ENCODE measurements around the gene CTSH.
"Not testable (repeated sequence)": the region's sequence is repeated elsewhere in the genome, so short reads cannot be mapped to it uniquely, and the experiment has no call there.

Gene CTSH

DNA sequence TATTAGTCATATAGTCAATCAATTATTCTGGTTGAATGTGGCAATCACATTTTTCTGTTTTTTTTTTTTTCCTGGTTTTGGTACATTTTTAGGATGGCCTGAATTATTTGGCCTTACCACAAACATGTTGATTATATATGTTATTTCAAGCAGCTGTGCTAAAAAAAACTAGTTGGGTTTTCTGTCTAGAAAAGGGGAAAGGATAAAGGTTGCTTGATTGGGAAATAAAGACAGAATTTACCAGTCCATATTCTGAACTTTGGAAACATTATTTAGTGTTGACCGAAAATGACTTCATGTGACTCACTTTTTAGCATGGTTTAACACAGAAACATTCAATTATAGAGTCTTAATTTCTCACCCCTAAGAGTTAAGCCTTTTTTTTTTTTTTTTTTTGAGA, 64.0 kb downstream of the CTSH start:
- DNase-seq (ENCODE audit: low read depth, low spot score): no peak

DNA sequence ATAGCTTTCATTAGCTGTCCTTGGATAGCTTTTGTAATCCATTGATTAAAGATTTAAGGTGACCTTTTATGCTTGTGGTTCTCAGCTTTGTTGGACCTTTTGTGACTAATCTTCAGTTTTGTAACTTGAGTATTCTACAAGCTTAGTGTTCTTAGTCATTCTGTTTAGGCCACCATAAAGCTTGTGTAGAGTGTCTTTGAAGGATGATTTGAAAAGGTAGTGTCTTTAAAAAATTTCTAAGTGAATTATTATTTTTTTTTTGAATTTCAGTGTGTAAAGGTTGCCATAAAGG, 64.7 kb downstream of the CTSH start:
- DNase-seq (ENCODE audit: low read depth, low spot score): no peak

DNA sequence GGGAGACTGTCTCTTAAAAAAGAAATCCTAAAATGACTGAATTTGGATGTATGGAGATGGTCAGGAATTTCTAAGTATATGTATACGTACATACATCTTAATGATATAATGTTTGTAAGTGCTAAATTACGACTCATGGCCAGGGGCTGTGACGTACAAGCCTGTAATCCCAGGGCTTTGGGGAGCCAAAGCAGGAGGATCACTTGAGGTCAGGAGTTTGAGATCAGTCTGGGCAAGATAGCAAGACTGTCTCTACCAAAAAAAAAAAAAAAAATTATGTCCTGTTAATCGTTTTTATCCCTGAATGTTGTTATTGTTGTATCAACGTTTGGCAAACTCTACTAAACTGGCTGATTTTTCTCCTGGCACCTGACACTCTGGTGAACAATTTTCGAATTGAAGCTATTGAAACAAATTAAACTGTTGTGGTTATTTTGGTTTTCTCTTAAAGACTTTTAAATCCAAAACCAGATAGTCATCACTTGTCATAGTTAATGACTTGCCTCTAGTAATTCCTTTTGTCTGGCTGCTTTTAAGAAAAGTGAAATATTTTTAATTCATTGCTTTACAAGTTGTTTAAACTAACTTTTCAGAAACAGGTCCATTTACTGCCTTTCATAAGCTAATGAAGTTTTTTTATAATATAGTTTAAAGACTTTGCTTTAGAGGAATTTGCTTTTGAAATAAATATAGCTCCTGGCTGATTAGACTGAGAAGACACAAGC, 65.2 kb downstream of the CTSH start:
- no peak for DNase-seq (ENCODE audit: low read depth, low spot score)

DNA sequence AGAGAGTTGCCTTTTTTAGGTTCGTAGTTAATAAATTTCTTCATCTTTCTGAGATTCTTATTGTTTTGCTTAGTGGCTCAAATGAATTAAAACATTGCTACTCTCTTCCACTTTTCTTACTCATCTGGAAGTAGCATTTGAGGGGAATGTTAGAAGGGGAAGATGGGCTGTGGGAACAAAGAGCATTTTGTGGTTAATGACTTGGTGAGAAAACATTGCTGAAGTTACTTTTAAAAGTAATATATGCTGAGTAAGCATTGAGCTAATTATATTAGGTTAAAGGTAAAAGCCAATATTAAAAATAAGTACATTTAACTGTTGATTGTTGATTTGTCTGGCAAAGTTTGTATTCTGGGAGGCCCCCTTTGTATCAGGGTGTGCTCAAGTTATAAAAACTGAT, 66.5 kb downstream of the CTSH start:
- DNase-seq (ENCODE audit: low read depth, low spot score): no peak

DNA sequence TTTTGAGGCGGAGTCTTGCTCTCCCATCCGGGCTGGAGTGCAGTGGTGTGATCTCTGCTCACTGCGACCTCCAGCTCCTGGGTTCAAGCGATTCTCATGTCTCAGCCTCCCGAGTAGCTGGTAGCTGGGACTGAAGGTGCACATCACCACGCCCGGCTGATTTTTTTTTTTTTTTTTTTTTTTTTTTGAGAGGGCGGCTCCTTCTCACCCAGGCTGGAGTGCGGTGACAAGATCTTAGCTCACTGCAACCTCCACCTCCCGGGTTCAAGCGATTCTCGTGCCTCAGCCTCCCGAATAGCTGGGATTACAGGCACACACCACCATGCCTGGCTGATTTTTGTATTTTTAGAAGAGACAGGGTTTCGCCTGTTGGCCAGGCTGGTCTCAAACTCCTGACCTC, 67.9 kb downstream of the CTSH start:
- not testable (repeated sequence) for DNase-seq (ENCODE audit: low read depth, low spot score)

DNA sequence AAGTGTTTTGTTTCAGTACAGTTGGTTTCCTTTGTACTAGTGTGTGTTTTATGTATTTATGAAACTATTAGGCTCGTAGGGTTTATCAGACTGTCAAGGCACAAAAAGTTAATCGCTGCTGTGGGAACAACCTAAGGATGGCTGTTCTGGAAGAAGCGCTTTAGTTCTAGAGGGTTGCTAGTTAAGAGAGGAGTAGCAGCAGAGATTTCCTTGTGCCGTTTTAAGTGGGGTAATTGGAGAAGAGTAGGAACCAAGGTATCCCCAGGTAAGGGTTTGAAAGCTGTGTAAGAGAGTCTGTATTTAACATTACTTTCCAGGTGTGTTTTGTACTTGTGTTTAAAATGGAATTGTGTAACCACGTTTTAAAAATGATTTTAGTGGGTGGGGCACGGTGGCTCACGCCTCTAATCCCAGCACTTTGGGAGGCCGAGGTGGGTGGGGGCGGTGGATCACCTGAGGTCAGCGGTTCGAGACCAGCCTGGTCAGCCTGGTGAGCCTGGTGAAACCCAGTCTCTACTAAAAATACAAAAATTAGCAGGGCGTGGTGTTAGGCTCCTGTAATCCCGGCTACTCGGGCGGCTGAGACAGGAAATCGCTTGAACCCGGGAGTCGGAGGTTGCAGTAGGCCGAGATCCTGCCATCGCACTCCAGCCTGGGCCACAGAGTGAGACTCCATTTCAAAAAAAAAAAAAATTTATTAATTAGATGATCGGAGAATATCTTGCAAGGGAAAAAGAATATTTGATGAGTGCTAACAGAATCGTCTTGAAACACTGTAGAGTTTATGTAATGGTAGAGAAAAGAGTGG, 69.5 kb downstream of the CTSH start:
- DNase-seq (ENCODE audit: low read depth, low spot score): no peak

DNA sequence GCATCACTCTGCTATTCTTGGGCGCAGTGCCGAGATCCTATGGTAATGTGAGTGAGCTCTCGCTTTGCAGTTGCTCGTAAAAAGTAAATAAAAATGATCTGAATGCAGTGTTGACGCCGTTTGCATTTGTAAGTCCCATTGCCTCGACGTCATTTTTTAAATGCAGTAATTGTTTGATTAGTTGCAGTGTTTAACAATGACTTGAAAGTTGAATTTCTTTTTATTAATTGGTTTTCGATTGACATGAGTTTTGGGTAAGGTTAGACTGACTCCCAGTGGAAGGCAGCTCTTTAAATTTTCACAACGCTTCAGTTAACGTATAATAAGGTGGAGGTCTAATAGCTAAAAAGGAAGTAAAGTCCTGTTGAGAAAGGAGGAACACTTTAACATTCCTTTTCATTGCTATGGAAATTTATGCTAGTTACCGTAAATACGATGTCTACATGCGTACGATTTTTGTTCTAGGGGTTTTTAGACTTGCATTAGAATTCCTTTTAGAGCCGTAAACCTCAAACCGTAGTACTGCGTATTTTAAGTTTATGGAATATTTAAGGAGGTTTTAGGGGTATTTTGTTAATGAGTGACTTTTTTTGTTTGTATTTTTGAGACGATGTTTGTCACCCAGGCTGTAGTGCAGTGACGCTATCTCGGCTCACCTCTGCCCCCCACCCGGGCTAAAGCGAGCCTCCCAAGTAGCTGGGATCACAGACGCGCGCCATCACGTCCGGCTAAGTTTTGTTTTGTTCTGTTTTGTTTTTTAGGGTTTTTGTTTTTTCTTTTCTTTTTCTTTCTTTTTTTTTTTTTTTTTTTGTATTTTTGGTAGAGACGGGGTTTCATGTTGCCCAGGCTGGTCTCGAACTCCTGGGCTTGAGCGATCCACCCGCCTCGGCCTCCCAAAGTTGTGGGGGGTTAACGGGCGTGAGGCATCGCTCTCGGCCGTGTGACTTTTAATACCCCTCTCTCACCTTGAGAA, 70.8 kb downstream of the CTSH start:
- DNase-seq (ENCODE audit: low read depth, low spot score): no peak

DNA sequence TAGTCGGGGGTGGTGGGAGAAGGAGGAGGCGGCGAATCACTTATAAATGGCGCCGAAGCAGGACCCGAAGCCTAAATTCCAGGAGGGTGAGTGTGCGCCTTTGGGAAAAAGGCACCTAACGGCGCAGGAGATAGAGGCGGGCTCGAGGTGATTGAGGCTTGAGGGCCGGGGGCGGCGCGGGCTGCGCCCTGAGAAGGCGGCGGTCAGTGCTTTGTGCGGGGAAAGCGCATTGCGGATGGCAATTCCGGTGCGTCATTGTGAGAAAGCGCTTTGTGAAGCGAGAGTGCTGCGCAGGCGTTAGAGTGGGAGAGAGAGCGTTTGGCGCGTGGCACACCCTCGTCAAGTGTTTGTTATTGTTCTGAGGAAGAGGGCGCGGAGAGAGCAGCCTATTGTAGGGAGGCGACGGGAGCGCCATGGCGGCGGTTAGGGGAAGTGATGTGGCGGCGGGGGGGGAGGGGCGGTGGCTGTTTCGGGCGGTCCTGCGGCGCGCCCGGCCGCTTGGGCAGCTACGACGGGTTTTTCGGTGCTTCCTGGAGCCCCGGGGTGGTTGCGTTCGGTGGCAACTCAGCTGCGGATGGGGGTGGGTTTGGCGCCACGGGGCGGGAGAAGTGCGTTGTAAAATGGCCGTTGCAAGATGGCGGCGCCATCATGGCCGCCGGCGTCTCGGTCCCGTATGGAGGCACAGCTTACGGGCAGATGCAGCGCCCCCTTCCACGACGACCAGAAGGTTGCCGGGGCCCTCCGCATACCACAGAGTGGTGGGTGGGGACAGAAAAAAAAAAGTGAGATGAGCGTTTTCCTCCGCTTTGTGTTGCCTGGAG, 71.7 kb downstream of the CTSH start:
- DNase-seq (ENCODE audit: low read depth, low spot score): peak; percentile 75

DNA sequence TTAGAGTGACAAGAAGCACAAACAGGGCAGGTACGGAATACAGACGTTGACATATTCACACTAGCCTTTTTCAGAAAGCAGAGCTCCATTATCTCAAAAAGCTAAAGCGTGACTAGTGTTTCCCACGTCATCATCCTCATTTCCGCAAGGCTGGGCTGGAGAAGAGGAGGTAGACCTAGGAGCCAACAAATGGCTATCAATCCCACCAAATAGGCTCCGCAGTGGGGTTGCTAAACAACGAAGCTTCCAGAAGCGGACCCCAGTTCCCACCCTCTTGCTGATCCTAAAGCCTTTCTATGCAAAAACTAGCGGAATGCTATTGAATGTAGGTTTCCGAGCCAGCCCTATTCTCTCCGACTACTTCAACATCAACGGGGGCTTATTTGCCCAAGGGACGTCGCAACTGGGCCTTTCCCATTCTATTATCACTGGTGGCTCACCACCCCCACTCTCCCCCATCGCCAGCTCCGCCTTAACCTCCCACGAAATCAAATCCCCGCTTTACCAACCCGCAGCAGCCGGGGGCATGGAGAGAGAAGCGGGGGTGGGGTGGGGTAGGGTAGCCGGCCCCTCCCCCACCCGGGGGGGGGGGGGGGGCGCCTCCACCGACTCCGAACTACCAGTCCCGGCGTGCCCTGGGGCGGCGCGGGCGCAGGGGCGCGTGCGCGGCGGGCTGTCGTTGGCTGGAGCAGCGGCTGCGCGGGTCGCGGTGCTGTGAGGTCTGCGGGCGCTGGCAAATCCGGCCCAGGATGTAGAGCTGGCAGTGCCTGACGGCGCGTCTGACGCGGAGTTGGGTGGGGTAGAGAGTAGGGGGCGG, 72.5 kb downstream of the CTSH start, which contains the start of gene MORF4L1:
Gene MORF4L1, plus strand, starts transcription at position 736 of the 817 bp plus-strand sequence. CDS start 128 bp downstream, outside the sequence.
- peak; percentile 77 for DNase-seq (ENCODE audit: low read depth, low spot score)

DNA sequence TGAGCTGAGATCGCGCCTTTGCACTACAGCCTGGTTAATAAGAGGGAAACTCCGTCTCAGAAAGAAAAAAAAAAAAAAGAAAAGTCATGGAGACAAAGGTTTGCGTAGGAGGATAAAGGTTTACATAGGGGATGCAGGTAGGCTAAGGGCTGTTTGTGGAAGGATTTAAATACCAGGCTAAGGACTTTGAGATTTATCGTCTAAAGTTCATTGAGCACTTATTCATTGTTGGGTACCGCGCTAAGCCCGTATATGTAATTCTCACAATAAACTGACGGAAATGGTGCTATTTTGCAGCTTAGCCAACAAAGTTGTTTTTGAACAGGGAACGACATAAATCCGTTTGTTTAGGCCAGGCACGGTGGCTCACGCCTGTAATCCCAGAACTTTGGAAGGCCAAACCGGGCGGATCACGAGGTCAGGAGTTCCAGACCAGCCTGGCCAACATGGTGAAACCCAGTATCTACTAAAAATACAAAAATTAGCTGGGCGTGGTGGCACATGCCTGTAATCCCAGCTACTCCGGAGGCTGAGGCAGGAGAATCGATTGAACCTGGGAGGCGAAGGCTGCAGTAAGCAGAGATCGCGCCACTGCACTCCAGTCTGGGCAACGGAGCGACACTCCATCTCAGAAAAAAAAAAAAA, 73.2 kb downstream of the CTSH start:
- not testable (repeated sequence) for DNase-seq (ENCODE audit: low read depth, low spot score)
